HuH-7 (cell line): ENCODE data around the gene RNASE13.
A peak's percentile ranks its signal among the peaks of the same experiment; 100 is the strongest.

Experiments used
- DNase-seq: peaks from one replicate; pipeline ENCODE4 v3.0.0; 2011; ENCODE audit warnings: low spot score

RNASE13 gene, protein sequence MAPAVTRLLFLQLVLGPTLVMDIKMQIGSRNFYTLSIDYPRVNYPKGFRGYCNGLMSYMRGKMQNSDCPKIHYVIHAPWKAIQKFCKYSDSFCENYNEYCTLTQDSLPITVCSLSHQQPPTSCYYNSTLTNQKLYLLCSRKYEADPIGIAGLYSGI

DNA sequence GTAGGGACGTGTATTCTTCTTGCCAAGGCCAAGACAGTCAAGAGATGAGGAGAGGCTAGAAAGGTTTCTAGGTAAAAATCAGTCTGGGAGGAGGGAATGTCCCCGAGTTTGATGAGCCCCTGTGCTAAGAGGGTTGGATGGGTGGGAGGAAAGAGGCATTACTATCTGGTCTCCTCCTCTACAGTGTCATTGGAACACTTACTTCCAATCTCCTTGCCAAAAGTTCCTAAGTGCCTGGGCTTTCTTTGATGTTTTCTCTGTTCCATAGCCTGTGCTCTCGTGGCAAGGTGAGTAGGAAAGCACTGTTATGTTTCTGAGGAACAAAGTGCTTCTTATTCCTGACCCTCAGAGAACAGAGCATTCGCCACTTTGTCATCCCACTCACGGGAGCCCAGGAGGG, at the start of gene RNASE13:
Gene RNASE13, minus strand, starts transcription at position 101 of the 400 bp plus-strand sequence. CDS start 519 bp downstream, outside the sequence.
- DNase-seq, result no peak

DNA sequence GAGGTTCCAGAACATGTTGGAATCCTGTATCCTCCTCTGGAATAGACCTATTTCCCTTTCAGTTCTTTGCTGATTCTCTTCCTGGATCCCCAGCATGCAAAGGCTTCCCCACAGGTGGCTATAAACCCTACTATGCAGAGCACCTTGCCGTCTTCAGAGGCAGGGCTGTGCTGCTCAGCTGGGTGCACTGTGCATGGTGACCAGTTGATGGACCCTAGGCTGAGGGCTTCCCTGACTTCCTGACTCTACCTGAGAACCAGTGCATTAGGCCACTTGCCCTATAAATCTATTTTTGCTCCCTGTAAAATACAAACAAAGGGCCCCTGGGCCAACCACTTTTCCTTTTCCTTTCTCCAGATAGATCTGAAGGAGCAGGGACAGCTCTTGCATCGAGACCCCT, 49.8 kb upstream of the RNASE13 start:
- no peak for DNase-seq

DNA sequence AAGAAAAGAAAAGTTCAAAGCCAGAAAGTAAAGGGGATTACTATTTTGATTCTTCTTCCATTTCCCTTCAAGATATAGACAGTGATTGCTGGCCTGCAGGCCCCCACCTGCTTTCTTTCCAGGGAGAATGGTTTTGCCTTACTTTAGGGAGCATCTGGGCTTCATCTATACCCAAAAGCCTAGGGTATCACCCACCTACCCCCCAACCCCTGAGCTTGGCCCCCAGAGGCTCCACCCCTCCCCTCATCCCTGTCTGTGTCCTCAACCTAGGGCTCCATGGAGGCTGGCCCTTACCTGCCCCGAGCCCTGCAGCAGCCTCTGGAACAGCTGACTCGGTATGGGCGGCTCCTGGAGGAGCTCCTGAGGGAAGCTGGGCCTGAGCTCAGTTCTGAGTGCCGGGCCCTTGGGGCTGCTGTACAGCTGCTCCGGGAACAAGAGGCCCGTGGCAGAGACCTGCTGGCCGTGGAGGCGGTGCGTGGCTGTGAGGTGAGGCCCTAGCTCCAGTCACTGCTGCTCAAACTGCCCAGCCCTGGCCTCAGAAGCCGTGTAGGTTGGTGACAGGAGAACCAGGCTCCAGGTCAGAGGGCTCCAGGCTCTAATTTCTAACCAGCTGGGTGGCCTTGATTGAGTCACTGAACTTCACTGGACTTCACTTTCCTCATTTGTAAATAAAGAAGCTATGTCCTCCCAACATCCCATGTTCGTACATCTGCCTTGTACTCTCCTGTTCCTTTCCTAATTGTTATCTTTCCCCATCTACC, 49.1 kb upstream of the RNASE13 start:
- DNase-seq, result no peak

DNA sequence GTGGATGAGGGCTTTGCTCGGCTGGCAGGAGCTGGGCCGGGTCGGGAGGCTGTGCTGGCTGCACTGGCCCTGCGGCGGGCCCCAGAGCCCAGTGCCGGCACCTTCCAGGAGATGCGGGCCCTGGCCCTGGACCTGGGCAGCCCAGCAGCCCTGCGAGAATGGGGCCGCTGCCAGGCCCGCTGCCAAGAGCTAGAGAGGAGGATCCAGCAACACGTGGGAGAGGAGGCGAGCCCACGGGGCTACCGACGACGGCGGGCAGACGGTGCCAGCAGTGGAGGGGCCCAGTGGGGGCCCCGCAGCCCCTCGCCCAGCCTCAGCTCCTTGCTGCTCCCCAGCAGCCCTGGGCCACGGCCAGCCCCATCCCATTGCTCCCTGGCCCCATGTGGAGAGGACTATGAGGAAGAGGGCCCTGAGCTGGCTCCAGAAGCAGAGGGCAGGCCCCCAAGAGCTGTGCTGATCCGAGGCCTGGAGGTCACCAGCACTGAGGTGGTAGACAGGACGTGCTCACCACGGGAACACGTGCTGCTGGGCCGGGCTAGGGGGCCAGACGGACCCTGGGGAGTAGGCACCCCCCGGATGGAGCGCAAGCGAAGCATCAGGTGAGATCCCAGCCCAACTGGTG, 47.0 kb upstream of the RNASE13 start:
- DNase-seq, result no peak

DNA sequence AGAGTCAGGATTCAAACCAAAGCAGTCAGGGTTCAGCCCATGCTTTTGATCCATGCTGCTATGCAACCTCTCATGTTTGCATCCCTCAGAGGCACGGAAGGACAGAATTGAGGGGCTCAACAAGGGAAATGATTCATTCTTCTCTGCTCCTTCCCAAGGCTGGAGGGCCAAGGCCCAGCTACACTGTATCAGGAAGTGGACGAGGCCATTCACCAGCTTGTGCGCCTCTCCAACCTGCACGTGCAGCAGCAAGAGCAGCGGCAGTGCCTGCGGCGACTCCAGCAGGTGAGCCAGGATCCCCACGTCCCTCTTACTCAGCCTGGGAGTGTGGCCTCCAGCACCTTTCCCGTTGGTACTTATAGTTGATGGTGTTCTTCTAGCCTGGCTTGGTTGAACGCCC, 44.1 kb upstream of the RNASE13 start:
- DNase-seq, result no peak

DNA sequence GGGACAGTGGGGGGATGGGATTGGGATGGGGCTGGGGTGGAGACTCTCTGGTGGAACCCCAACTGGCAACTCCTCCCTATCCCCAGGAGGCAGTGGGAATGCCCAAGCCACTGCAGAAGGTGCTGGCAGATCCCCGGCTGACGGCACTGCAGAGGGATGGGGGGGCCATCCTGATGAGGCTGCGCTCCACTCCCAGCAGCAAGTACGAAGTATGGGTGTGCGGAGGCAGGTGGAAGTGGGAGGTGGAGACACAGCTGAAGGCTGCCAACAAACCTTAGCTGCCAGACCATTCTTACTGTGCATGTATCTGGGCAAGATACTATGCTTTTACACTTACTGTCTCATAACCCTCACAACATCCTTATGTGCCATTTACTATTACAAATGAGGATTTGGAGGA, 43.7 kb upstream of the RNASE13 start:
- no peak for DNase-seq

DNA sequence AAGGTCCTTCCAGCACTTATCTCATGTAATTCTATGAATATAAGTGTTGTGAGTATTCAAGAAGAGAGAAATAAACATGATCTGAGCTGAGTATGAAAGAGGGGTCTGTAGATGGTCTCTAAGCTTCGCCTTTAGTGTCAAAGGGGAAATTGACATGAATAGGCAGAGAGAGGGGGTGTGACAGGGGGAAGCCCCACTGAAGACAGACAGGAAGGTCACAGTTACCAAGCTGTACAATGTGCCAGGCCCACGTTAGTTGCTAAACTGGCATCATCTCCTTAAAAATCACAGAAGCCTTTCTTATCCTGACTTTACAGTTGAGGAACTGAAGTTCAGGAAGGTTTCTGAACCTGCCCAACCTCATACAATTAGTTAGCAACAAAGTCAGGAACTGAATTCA, 43.1 kb upstream of the RNASE13 start:
- no peak for DNase-seq

DNA sequence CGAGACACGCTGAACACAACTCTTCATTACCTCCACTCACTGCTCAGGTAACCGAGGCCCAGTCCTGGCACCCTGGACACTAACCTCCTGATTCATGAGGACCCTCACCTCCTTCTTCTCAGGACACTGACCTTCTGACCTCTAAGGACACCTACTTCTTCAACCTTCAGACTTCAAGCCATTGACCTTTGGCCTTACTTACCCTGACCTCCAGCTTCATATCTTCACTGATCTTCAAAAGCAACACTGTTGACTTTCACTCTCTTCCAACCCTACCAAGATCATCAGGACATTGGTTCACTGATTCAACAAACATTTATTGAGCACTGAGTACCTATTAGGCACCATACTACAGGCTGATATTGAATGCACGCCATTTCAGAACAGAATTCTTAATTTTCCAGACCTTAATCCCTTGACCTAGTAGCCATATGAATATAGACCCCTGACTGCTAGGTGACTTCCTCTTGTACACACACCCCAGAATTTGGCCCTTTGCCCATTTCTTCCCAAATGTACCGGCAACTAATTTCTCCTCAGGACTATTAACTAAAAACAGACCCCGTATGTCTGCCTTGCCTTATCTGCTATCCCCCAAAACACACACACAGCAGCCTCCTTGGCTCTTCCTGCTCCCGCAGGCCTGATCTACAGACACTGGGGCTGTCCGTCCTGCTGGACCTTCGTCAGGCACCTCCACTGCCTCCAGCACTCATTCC, 41.3 kb upstream of the RNASE13 start:
- DNase-seq, result no peak

DNA sequence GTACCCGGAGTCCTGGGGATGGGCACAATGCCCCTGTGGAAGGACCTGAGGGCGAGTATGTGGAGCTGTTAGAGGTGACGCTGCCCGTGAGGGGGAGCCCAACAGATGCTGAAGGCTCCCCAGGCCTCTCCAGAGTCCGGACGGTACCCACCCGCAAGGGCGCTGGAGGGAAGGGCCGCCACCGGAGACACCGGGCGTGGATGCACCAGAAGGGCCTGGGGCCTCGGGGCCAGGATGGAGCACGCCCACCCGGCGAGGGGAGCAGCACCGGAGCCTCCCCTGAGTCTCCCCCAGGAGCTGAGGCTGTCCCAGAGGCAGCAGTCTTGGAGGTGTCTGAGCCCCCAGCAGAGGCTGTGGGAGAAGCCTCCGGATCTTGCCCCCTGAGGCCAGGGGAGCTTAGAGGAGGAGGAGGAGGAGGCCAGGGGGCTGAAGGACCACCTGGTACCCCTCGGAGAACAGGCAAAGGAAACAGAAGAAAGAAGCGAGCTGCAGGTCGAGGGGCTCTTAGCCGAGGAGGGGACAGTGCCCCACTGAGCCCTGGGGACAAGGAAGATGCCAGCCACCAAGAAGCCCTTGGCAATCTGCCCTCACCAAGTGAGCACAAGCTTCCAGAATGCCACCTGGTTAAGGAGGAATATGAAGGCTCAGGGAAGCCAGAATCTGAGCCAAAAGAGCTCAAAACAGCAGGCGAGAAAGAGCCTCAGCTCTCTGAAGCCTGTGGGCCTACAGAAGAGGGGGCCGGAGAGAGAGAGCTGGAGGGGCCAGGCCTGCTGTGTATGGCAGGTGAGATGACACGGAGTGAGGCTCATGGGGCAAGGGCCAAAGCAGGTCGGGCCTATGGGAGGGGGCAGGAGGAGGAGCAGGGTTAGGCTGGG, 40.0 kb upstream of the RNASE13 start:
- DNase-seq, result no peak

DNA sequence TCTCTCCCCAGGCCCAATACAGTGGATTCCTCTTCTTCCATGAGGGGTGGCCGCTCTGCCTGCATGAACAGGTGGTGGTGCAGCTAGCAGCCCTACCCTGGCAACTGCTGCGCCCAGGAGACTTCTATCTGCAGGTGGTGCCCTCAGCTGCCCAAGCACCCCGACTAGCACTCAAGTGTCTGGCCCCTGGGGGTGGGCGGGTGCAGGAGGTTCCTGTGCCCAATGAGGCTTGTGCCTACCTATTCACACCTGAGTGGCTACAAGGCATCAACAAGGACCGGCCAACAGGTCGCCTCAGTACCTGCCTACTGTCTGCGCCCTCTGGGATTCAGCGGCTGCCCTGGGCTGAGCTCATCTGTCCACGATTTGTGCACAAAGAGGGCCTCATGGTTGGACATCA, 39.3 kb upstream of the RNASE13 start:
- no peak for DNase-seq

DNA sequence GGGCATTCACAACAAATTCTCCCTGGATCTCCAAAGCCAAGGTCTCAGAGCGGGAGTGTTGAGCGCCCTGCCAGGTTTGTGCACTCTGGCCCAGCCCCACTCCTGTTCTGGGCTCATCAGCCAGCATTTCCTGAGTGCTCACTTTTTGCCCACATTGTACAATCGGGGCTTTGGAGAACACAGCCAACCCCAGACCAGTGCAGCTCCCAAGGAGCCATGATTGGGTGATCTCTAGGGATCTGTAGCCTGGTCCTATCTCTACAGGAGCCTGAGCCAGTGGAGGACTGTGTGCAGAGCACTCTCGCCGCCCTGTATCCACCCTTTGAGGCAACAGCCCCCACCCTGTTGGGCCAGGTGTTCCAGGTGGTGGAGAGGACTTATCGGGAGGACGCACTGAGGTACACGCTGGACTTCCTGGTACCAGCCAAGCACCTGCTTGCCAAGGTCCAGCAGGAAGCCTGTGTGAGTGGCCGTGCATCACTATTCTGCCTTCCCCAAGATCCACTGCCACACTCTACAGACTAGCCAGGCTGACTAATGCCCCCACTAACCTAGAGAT, 38.3 kb upstream of the RNASE13 start:
- peak; percentile 2 for DNase-seq

DNA sequence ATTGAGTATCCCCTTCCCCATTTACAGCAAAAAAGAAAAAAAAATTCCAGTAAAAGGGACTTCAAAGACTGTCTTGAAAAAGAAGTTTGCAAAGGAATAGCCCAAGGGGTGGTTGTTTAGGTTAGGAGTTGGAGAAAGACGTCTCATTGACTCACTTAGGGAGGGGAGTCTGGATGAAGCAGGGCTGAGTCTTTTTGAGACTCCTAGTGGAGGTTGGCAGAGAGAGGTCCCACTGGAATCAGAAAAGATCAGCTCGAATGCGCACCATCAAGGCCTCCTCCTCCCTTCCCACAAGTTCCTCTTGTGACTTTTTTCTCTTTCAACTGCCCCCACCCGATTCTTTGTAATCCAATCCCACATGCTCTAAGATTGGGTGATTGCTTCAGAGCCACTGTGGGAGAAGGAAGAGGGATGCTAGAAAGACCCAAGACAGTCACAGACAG, 37.4 kb upstream of the RNASE13 start:
- peak; percentile 43 for DNase-seq

DNA sequence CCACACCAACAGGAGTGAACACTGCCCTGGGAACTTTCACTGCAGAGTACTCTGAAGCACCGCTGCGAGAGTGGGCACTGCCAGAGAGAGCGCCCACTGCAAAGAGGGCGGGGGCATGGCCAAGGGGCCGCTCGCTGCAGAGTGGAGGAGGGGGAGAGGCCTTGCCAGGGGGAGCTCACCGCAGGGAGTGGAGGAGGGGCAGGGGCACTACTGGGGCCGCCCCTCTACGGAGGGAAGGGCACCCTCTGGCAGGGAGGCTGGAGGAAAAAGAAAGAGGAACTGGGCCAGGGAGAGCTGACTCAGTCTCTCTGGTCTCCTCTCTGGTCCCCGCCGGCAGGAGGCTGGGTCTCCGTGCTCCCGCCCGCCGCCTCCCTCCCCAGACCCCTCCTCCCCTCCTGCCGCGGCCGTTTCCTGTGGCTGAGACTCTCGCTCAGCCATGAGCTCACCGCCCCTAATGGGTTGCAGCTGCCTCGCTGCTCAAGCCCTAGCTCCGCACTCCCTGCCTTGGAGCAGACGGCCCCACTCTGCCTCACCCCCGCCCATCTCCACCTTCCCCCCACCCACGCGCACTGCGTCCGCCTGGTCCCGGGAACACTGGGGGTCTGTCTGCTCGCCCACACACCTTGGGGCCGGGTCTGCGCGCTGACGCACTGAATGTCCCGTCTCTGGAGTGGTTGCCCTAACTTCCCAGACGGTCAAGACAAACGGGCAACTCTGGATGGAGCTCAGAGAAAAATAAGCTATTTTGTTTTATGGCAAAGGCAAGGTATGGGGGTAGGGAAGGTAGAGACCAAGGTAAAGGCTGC, 36.8 kb upstream of the RNASE13 start:
- peak; percentile 77 for DNase-seq

DNA sequence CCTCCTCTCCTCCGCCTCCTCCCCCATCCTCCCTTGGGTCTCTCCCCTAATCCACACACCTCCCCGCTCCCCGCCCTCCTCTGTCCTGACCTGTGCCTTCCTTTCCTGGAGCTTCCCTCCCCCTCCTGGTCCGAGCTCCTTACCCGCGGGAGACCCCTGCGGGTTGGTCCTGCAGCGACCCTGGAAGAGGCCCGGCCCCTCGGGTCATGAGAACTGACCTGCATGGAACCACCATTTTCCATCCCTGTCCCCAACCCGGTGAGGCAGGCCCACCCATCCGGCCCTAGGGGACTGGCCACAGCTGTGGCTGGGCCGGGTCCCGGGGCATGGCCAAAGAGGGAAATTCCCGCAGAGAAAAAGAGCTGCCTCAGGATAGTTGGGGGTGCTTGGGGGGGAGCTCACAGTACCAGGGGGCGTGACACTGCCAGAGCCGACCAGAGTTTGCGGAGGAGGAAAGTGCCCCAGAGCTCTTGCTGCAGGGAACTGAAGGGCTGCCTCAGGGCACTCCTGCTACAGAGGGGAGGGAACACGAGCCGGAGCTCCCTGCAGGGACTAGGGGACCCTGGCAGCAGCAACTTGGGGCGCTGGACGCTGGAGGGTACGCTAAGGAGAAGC, 36.1 kb upstream of the RNASE13 start:
- DNase-seq, result peak; percentile 66

DNA sequence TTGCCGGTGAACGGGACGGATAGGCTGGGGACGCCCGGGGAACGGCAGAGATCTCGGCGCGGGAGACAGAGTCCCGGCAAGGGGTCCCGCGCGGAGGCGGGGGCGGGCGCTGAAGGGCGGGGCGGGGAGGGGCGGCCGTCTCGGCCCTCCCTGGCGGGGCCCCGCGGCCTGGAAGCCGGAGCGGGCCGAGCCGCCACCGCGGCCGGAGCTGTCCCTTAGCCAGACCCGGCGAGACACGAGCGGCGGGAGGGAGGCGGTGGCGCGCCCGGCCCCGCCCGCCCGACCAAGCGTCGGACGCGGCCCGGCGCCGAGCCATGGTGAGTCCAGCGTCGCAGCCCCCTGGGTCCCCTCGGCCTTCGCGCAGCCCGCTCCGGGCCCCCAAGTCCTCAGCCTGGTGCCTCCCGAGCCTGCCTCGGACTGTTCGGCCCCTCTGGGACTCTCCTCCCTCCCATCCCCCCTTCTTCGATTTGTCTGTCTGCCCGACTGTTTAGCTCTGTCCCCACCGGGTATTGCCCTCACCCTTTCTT, 35.5 kb upstream of the RNASE13 start, which contains the start of gene ARHGEF40:
Gene ARHGEF40, plus strand, starts transcription at position 222 of the 527 bp plus-strand sequence. Its CDS starts 93 bp downstream, at position 315.
- DNase-seq, result peak; percentile 59

DNA sequence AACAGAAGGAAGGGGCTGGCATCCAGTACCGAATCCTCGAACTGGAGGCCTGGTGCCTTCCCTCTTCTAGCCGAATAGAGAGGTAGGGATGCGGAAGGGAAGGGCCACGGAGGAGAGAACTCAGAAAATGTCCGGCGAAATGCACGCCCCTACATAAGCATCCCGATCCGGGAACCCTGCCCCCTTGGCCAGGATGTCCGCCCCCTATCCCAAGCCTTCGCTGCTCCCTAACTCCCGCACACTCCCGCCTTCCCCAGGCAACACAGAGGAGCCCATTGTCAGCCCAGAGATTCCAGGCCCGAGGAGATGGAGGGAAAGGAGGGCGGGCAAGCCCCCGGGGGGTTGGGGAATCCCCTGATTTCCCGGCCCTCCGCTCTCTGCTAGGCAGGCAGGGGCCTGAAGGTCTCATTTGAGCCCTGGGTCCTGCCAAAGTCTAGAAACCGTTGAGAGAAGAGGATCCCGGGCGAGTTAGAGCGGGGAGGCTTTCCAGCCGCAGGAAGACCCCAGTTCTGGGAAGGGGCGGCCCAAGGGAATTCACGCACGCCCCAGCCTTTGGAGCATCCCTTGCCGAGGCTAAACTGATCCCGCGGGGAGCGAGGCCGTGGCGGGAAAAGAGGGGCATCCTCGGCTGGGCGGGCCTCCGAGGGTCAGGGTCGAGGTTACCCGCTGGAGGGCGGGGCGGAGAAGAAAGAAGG, 34.9 kb upstream of the RNASE13 start:
- DNase-seq, result peak; percentile 56

DNA sequence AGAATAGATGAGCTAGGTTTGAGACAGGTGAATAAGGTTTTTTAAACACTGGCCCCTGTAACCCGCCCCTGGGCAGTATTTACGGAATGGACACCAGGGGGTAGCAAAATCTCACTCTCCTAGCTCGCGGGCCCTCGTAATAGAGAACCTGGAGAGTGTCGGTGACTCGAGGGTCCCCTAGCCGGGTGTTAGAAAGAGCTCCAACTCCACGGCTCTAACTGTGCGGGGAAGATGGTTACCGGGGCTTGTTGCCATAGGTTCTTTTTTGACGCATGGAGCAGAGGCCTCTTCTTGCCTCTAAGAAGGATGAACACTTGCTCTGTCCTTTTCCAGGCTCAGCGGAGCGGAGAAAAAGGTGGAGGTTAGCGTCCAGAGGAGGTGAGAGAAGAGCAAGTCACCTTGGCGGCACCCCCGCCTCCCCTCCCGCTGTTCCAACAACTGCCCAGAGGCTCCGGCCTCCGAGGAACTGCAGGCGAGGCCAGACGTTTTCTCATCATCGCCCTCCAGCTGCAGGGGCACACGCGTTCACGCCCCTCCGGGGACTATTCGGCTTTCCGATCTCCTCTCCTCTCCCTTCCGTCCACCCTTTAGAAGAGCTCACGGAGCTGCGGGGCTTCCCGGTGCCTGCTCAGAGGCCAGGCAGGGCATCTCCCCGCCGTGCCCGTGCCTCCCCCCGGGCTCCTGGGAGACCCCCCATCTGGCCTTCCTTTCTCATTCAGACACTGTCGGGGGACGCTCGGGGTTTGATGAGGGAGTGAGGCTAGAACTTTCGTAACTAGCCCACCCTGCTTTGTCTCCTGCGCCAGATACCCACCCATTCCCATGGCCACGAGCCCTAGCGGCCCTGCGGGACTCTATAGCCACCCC, 34.1 kb upstream of the RNASE13 start:
- DNase-seq, result peak; percentile 78

DNA sequence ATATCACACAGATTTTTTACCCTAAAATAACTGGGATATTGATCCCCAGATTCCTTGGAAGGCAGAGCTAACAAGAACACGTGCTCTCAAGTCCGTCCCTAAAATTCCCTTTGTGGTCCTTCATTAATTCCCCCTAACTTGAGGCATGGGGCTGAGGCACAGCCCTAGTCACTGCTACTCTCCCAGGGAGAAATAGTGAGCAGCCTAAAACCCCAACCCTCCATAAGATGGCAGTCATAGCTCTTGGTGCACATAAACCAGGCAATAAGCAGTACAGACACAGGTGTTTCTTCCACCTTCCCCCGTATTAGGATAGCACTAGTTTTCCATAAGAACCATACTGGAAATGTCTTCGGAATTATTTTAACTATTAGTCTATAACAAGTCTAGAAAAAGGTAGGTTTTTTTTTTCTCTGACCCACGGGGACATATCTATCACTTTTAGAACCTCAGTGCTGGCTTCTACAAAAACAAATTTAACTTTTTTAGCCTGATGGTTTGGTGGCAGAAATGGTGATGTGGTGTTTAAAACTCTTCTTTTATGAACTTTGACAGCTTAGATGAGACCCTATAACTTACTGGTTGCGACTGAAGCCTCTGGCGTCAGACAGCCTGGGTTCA, 32.4 kb upstream of the RNASE13 start:
- DNase-seq, result peak; percentile 57
